Transverse colon (tissue), 4 donors: ENCODE measurements around the gene FSTL1. TPM values are rescaled to one million over a fixed set of nuclear protein-coding genes. Genes with fewer than 3 reads are reported as not detected.

Experiments
- DNase-seq: peaks from one replicate; pipeline ENCODE4 v3.0.0-alpha.2; 2019
- H3K27ac ChIP-seq, 4 donors: fragments of 200-600 bp; sonication (generic); 2 replicates each; pipeline ENCODE4 v1.5.1; 2016 to 2018; ENCODE audit warnings: inconsistent platforms in 4 of 4
- H3K27me3 ChIP-seq: fragments of 200-600 bp; sonication (generic); 2 replicates; pipeline ENCODE4 v1.5.1; 2017; ENCODE audit warnings: inconsistent platforms
- H3K36me3 ChIP-seq, 4 donors: fragments of 200-600 bp; sonication (generic); 2 replicates each; pipeline ENCODE4 v1.5.1; 2017 to 2019; ENCODE audit warnings: inconsistent platforms in 4 of 4
- H3K4me1 ChIP-seq, 4 donors: fragments of 200-600 bp; sonication (generic); 2 replicates each; pipeline ENCODE4 v1.5.1; 2017 to 2020; ENCODE audit warnings: inconsistent platforms in 4 of 4
- H3K4me3 ChIP-seq, 4 donors: fragments of 200-600 bp; sonication (generic); 1 replicate in 1 of 4; 2 replicates in 3 of 4; pipeline versions ENCODE4 v1.5.1 to v1.6.1; 2017 to 2019; ENCODE audit warnings: inconsistent platforms in 4 of 4
- H3K9me3 ChIP-seq, 2 donors: fragments of 200-600 bp; sonication (generic); 2 replicates each; pipeline ENCODE4 v1.5.1; 2017 to 2019; ENCODE audit warnings: inconsistent platforms in 2 of 2
- EP300 ChIP-seq: sonication (generic); formaldehyde crosslinking; IDR thresholded peaks from one replicate; pipeline ENCODE4 v1.6.1; 2017; ENCODE audit warnings: antibody characterized with exemption, low read depth
- POLR2A ChIP-seq: fragments of 450-650 bp; IDR thresholded peaks from one replicate; pipeline ENCODE4 v1.6.1; 2016; ENCODE audit warnings: antibody characterized with exemption, mild to moderate bottlenecking, moderate library complexity
- POLR2AphosphoS5 ChIP-seq, 3 donors: sonication (generic); formaldehyde crosslinking; IDR thresholded peaks; one replicate each; pipeline ENCODE4 v1.6.1; 2016; ENCODE audit warnings: antibody characterized with exemption in 3 of 3
- WGBS, 2 donors: methylation state at CpG; one replicate each; pipeline ENCODE4 v1.1.5; 2018; ENCODE audit warnings: low coverage in 1 of 2; 5-methylcytosine and 5-hydroxymethylcytosine counted together
- in situ Hi-C, 4 donors: fragments of 200-750 bp; cut with MboI; loops; one replicate each; pipeline versions ENCODE4 v1.15.0 to v1.15.1; 2017; ENCODE audit warnings: low sequenced_read_pairs in 3 of 4, low pct_ligation_motif_present in 1 of 4, low pct_unique_long_range_greater_than_20kb in 1 of 4
- intact Hi-C: fragments of 100-400 bp; cut with DNase I; formaldehyde crosslinking; loops from one replicate; pipeline ENCODE4 v1.15.1; 2023; ENCODE audit warnings: low total_unique reads
- total RNA-seq, 4 donors: library from RNA; depleted of rRNA; stranded (reverse); fragments of >200 nt; gene quantifications; one replicate each; pipeline ENCODE4 v1.1.0, GENCODE V29; 2016
- TF ChIP-seq, protein P1 (sequence below), 5 experiments: fragments of 200-600 bp in 3 of 5; fragments of 450-650 bp in 2 of 5; sonication (generic) in 3 of 5; IDR thresholded peaks; 1 replicate in 2 of 5; 2 replicates in 3 of 5; pipeline ENCODE4 v1.5.1; 2016 to 2017; ENCODE audit warnings: antibody characterized with exemption in 5 of 5, inconsistent platforms in 3 of 5, mild to moderate bottlenecking in 2 of 5, moderate library complexity in 1 of 5

FSTL1 gene
- total RNA-seq, 4 donors from 2014 or later: 81.2 to 106 (median 91.8) TPM

DNA sequence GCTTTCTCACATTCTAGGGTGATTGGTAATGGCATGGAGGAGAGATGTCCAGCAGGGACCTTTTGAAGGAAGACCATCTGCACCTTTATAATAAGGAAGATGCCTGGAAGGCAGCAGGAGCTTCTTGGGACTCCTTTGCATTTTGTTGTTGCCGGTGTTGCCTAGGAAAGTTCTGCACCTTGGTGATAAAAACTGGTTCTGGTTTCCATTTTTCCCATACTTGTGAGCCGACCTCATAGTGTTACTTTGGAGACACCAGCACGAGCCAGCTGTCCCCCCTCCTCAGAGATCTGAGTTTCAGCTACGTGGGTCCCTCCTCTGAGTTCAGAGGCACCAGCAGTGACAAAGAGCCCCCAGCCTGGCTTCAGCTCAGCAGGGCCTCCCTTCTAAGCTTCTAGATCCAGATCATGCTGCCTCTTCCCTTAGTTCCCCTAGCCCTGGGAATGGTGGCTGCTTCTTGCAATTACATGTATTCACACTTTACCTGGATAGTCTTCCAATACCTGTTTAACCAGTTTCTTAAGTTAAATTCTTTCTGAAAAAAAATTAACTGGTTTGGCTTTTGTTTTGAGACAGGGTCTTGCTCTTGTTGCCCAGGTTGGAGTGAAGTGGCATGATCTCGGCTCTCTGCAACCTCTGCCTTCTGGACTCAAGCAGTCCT is 18.0 kb upstream of the FSTL1 start:
- no peaks in the 10 kb centered on the region for H3K27me3 ChIP-seq
- DNase-seq: no peak
- H3K36me3 ChIP-seq: no peaks in the 10 kb centered on the region
- in situ Hi-C loops: no loop called here
- WGBS, 2 donors: 83 to 93% methylated on average over 2 to 5 of the region's 5 CpGs
- no peak overlapping the region for H3K27ac ChIP-seq
- H3K4me3 ChIP-seq: no peak overlapping the region
- intact Hi-C loops: no loop called here
- H3K4me1 ChIP-seq: no peaks in the 10 kb centered on the region
- TF ChIP-seq, protein P1, sequence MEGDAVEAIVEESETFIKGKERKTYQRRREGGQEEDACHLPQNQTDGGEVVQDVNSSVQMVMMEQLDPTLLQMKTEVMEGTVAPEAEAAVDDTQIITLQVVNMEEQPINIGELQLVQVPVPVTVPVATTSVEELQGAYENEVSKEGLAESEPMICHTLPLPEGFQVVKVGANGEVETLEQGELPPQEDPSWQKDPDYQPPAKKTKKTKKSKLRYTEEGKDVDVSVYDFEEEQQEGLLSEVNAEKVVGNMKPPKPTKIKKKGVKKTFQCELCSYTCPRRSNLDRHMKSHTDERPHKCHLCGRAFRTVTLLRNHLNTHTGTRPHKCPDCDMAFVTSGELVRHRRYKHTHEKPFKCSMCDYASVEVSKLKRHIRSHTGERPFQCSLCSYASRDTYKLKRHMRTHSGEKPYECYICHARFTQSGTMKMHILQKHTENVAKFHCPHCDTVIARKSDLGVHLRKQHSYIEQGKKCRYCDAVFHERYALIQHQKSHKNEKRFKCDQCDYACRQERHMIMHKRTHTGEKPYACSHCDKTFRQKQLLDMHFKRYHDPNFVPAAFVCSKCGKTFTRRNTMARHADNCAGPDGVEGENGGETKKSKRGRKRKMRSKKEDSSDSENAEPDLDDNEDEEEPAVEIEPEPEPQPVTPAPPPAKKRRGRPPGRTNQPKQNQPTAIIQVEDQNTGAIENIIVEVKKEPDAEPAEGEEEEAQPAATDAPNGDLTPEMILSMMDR (IDR thresholded peaks at IDR 0.05): no peak
- TF ChIP-seq EP300 (no peak), POLR2A (no peak), POLR2AphosphoS5 (IDR thresholded peaks at IDR 0.05) (no peak)
- no peaks in the 10 kb centered on the region for H3K9me3 ChIP-seq

DNA sequence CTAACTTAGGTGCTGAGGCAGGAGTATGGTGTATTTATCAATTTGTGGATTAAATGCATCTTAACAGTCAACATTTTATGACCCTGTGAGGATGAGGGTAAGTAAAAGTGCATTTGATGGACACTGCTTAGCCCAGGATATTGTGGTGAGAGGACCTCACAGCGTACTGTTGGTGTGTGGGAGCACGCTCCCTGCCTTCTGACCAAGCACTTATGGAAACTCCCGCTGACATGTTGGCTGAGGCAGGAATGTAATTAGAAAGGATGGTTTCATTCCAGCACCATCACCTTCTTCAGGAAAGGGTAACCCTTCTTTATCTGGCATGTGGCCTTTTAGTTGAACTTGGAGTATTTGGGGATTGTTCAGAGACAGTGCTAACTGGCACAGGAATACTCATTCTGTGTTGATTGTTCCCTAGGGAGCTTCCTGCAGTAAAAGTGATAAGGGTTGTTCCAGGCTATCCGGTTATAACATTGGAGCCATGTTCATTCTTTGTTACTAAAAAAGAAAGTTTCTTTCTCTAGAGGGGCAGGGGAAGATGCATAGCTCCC is 11.7 kb upstream of the FSTL1 start:
- no peaks in the 10 kb centered on the region for H3K9me3 ChIP-seq
- H3K4me1 ChIP-seq: no peaks in the 10 kb centered on the region
- 78% methylated on average over 4 of the region's 4 CpGs; no CpG with 5 or more reads in 1 of the 2 donors for WGBS, 2 donors
- DNase-seq: no peak
- no peaks in the 10 kb centered on the region for H3K36me3 ChIP-seq
- no peak overlapping the region for H3K4me3 ChIP-seq
- in situ Hi-C loops: no loop called here
- no peak overlapping the region for H3K27ac ChIP-seq
- intact Hi-C loops: no loop called here
- TF ChIP-seq POLR2AphosphoS5 (IDR thresholded peaks at IDR 0.05): no peak
- TF ChIP-seq EP300: no peak
- TF ChIP-seq, protein P1 (IDR thresholded peaks at IDR 0.05): no peak
- TF ChIP-seq POLR2A: no peak
- no peaks in the 10 kb centered on the region for H3K27me3 ChIP-seq

DNA sequence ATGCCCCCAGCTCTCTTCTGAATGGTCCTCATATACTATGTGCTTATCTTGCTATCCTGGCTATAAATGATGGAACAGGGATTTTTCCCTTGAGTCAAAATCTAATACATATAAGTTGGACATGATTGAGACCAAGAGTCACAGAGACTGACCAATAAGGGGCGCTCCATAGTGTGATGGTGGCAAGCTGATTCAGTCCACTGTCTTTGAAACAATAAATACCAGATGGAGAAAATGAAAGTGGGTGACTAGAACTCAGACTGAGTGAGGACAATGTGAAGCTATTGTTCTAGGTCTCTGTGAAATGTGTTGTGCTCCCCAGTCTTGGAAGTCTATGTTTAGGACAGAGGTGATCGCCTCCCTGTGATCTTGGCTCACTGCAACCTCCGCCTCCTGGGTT is 10.6 kb upstream of the FSTL1 start:
- no peak for TF ChIP-seq POLR2AphosphoS5 (IDR thresholded peaks at IDR 0.05)
- H3K27ac ChIP-seq: no peak overlapping the region
- DNase-seq: no peak
- no peaks in the 10 kb centered on the region for H3K4me1 ChIP-seq
- no peak overlapping the region for H3K4me3 ChIP-seq
- no peaks in the 10 kb centered on the region for H3K27me3 ChIP-seq
- no peaks in the 10 kb centered on the region for H3K36me3 ChIP-seq
- intact Hi-C loops: no loop called here
- in situ Hi-C loops: no loop called here
- no peaks in the 10 kb centered on the region for H3K9me3 ChIP-seq
- WGBS, 2 donors: 83 to 89% methylated on average over 1 to 3 of the region's 3 CpGs

DNA sequence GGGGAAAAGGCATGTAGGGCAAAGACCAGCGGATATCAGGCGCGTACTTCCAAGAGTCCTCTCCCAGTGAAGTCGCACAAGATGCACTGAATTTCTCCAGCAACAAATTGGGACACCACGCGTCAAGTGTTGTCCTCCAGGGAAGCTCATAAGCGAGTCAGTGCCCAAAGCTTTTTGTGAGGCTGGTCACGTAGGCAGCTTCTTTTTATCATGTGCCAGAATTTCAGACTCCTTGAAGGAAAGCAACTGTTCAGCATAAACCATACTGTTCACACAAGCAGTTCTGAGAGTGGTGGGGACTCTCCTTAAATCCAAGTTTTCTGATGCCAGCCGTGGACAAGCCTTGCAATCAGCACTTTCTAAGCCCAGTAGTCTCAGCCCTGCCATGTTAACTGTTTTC is 10.1 kb upstream of the FSTL1 start:
- no peak overlapping the region for H3K4me3 ChIP-seq
- H3K9me3 ChIP-seq: no peaks in the 10 kb centered on the region
- DNase-seq: no peak
- H3K27me3 ChIP-seq: no peaks in the 10 kb centered on the region
- H3K36me3 ChIP-seq: no peaks in the 10 kb centered on the region
- WGBS, 2 donors: 86 to 88% methylated on average over 6 to 9 of the region's 9 CpGs
- TF ChIP-seq, protein P1 (IDR thresholded peaks at IDR 0.05): no peak
- no peak for TF ChIP-seq POLR2AphosphoS5 (IDR thresholded peaks at IDR 0.05)
- TF ChIP-seq POLR2A: no peak
- no peak for TF ChIP-seq EP300
- in situ Hi-C loops: no loop called here
- H3K4me1 ChIP-seq: no peaks in the 10 kb centered on the region
- intact Hi-C loops: no loop called here
- no peak overlapping the region for H3K27ac ChIP-seq
